Measurements from ENCODE around the gene CA6.

GRCh38 chr1:8962812-8963530 lies 17.3 kb downstream of the CA6 start:
- TF ChIP-seq CTCF (IDR thresholded peaks at IDR 0.05) (peak; percentile 60), EZH2phosphoT487 (IDR thresholded peaks at IDR 0.05) (no peak)
